PC-3 (cell line): ENCODE data around the gene FAAP100. TPM values are rescaled to one million over a fixed set of nuclear protein-coding genes. Genes with fewer than 3 reads are reported as not detected.

Experiments
- ATAC-seq: fragments of 200-7000 bp; cut with Tn5 transposase; 2 replicates; pipeline ENCODE4 v1.9.1; 2020; ENCODE audit warnings: mild to moderate bottlenecking, moderate library complexity
- BruUV-seq: library from RNA; stranded (reverse); fragments of 400-500 nt; replicated peaks from 2 replicates; lab custom pipeline; 2021; lab: Mats Ljungman, UMichigan
- CTCF ChIA-PET: fragments of 300-600 bp; sonication (Branson Sonifier 250); formaldehyde crosslinking; loops from one replicate; lab custom pipeline; 2022; ENCODE audit warnings: antibody characterized with exemption; lab: Charles Lee
- POLR2A ChIA-PET: fragments of 300-600 bp; sonication (Branson Sonifier 250); formaldehyde crosslinking; loops from one replicate; lab custom pipeline; 2022; ENCODE audit warnings: antibody characterized with exemption; ENCODE audit not compliant: unreplicated experiment; lab: Charles Lee
- DNase-seq: peaks from one replicate; pipeline ENCODE4 v3.0.0-alpha.2; 2015
- H2AFZ ChIP-seq: fragments of 300-600 bp; sonication (generic); 2 replicates; pipeline ENCODE4 v1.6.0; 2016; ENCODE audit warnings: antibody characterized with exemption, low read length
- H3F3A ChIP-seq: fragments of 300-600 bp; sonication (generic); one replicate; pipeline ENCODE4 v1.6.0; 2017; ENCODE audit warnings: antibody characterized with exemption, low read length, control low read depth, mild to moderate bottlenecking; ENCODE audit not compliant: unreplicated experiment
- H3K27ac ChIP-seq: fragments of 300-600 bp; sonication (generic); 2 replicates; pipeline ENCODE4 v1.5.1; 2016; ENCODE audit warnings: mild to moderate bottlenecking, low read length
- H3K27me3 ChIP-seq: fragments of 300-600 bp; sonication (generic); 2 replicates; pipeline ENCODE4 v1.6.1; 2016; ENCODE audit warnings: low read length, mixed read lengths
- H3K36me3 ChIP-seq: fragments of 300-600 bp; sonication (generic); 2 replicates; pipeline ENCODE4 v1.6.1; 2016; ENCODE audit warnings: low read depth, mixed run types, low read length, mixed read lengths
- H3K4me1 ChIP-seq: fragments of 300-600 bp; sonication (generic); 2 replicates; pipeline ENCODE4 v1.5.1; 2016; ENCODE audit warnings: low read length; ENCODE audit not compliant: insufficient read depth
- H3K4me2 ChIP-seq: fragments of 300-600 bp; sonication (generic); 2 replicates; pipeline ENCODE4 v1.6.0; 2016; ENCODE audit warnings: low read length
- H3K4me3 ChIP-seq: fragments of 300-600 bp; sonication (generic); 2 replicates; pipeline ENCODE4 v1.5.1; 2016; ENCODE audit warnings: mild to moderate bottlenecking, low read length, mixed read lengths
- H3K79me2 ChIP-seq: fragments of 300-600 bp; sonication (generic); 2 replicates; pipeline ENCODE4 v1.6.1; 2017; ENCODE audit warnings: low read length, mixed read lengths
- H3K9ac ChIP-seq: fragments of 300-600 bp; sonication (generic); 2 replicates; pipeline ENCODE4 v1.6.0; 2016; ENCODE audit warnings: mild to moderate bottlenecking, low read length
- H3K9me2 ChIP-seq: fragments of 300-600 bp; sonication (generic); replicated peaks from 2 replicates; pipeline ENCODE4 v1.6.1; 2016; ENCODE audit warnings: mixed run types, low read length, mixed read lengths
- H3K9me3 ChIP-seq: fragments of 300-600 bp; sonication (generic); 2 replicates; pipeline ENCODE4 v1.6.1; 2016; ENCODE audit warnings: low read length, mixed read lengths
- H4K20me1 ChIP-seq: fragments of 300-600 bp; sonication (generic); 2 replicates; pipeline ENCODE4 v1.6.1; 2016; ENCODE audit warnings: low read length, mixed read lengths
- CTCF ChIP-seq: fragments of 300-600 bp; sonication (generic); conservative IDR thresholded peaks from 2 replicates; pipeline ENCODE4 v1.5.1; 2017; ENCODE audit warnings: antibody characterized with exemption, low read depth, mild to moderate bottlenecking, low read length
- EZH2 ChIP-seq: fragments of 300-600 bp; sonication (generic); IDR thresholded peaks from one replicate; pipeline ENCODE4 v1.6.1; 2017; ENCODE audit warnings: antibody characterized with exemption, mild to moderate bottlenecking, low read length; ENCODE audit not compliant: unreplicated experiment
- EZH2phosphoT487 ChIP-seq: fragments of 300-600 bp; sonication (generic); IDR thresholded peaks from 2 replicates; pipeline ENCODE4 v1.6.1; 2018; ENCODE audit warnings: mild to moderate bottlenecking, antibody characterized with exemption, low read length, borderline replicate concordance
- intact Hi-C: fragments of 100-400 bp; cut with micrococcal nuclease; formaldehyde crosslinking; loops from 2 replicates; pipeline ENCODE4 v1.9.0; 2023
- total RNA-seq: library from RNA; depleted of rRNA; stranded (reverse); fragments of >200 nt; gene quantifications from 2 replicates; pipeline ENCODE4 v1.2.3, GENCODE V29; 2014

The FAAP100 gene
- total RNA-seq, 1 experiment from 2014 or later, result 23.3 TPM

DNA sequence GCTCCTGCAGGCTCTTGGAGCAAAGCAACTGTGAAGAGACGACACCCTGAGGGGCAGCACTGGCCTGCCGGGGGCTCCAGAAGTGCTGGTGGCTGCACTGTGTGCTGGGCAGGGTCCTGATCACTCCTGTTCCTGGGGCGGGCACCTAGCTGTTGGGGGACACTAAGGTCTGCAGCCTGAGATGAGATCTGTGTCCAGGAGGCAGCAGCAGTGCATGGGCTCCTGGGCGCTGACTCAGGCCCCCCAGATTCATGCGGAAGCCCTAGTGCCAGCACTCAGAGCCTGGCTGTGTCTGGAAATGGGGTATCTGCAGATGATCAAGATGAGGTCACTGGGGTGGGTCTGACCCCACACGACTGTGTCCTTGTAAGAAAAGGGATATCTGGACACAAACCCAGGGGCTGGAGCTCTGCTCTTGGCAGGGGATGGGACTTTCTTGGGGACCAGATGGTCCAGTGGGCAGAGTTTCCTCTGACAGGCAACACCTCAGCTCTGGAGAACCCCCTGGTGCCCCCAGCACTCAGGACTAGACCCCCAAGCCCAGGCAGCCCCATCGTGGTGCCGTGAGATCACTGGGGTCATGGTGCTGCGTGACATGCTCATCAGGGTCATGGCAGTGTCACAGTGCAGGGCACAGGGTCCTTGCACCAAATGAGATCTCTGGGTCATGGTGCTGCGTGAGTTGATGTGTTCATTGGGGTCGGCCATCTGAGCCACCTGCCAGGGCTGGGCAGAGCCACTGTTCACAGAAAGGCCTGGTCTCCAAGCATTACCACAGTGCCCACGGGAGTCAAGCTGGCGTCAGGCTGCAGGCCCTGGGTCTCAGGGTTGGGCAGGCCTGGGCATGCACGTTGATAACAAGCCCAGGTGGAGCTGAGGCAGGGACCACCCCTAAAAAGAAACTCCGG, 9.5 kb downstream of the FAAP100 start:
- no peaks in the 10 kb centered on the region for H4K20me1 ChIP-seq
- no peaks in the 10 kb centered on the region for H3K4me1 ChIP-seq
- no peak overlapping the region for H3K9ac ChIP-seq
- no peak overlapping the region for H3K4me2 ChIP-seq
- DNase-seq (no peak), ATAC-seq (no peak)
- H3K4me3 ChIP-seq, result no peak overlapping the region
- TF ChIP-seq EZH2phosphoT487 (no peak), CTCF (no peak), EZH2 (no peak)
- no peaks in the 10 kb centered on the region for H3K9me2 ChIP-seq
- H3K27me3 ChIP-seq, result no peaks in the 10 kb centered on the region
- H3F3A ChIP-seq, result no peaks in the 10 kb centered on the region
- H2AFZ ChIP-seq, result no peak overlapping the region
- no peaks in the 10 kb centered on the region for H3K79me2 ChIP-seq
- BruUV-seq, result no TSS peak
- no peaks in the 10 kb centered on the region for H3K9me3 ChIP-seq
- H3K27ac ChIP-seq, result no peak overlapping the region
- CTCF ChIA-PET, result no interaction called here
- H3K36me3 ChIP-seq, result peaks cover 4% of the 10 kb centered on the region; the same call in 1 of the 2 replicates
- POLR2A ChIA-PET, result no interaction called here
- intact Hi-C loops, result no loop called here

DNA sequence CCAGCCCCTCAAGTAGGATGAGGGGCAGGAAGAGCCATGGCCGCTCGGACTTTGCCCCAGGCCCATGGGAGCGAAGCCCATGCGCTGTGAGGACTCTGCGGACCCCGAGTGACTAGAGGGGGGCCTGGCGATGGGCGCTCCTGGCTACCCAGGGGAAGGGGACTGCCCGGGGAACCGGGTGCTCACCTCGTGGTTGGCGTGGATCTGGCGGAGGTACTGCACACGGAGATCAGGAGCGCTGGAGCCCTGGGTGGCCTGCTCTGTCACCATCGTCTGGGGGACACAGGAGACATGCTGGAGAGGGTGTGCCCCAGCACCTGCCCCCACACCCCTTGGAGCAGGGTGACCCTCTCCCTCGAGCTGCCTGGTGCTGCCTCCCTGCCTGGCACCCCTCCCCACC, 11.0 kb downstream of the FAAP100 start:
- no peaks in the 10 kb centered on the region for H3K79me2 ChIP-seq
- H3K36me3 ChIP-seq, result peaks cover 4% of the 10 kb centered on the region; the same call in 1 of the 2 replicates
- no peak overlapping the region for H3K4me2 ChIP-seq
- H3F3A ChIP-seq, result no peaks in the 10 kb centered on the region
- no peak overlapping the region for H2AFZ ChIP-seq
- no peaks in the 10 kb centered on the region for H3K9me3 ChIP-seq
- TF ChIP-seq EZH2 (no peak), EZH2phosphoT487 (no peak)
- no peaks in the 10 kb centered on the region for H4K20me1 ChIP-seq
- intact Hi-C loops, result no loop called here
- DNase-seq, result no peak
- no peaks in the 10 kb centered on the region for H3K27me3 ChIP-seq
- ChIA-PET POLR2A (no interaction called here), CTCF (no interaction called here)
- no TSS peak for BruUV-seq
- no peak overlapping the region for H3K4me3 ChIP-seq
- no peaks in the 10 kb centered on the region for H3K9me2 ChIP-seq
- H3K27ac ChIP-seq, result no peak overlapping the region
- no peak overlapping the region for H3K9ac ChIP-seq
- ATAC-seq, result no peak
- no peaks in the 10 kb centered on the region for H3K4me1 ChIP-seq

DNA sequence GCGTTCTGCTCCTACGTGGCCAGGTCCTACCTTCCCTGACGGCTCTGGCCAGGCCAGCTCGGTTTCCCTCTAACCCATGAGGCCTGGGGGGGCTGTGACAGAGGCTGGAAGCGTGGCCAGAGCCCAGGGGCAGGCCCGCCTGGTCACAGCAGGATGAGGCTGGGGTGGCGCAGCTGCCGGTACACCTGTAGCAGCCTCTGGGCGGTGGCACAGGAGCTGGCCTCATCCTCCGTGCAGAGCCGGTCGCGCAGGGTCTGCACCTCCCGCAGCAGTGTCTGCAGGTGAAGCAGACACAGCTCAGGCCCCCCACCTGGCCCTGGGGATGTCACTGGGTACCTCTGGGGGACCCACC, 11.5 kb downstream of the FAAP100 start:
- Histone ChIP-seq H3K9me3 (no peaks in the 10 kb centered on the region), H3F3A (no peaks in the 10 kb centered on the region), H3K36me3 (0 out of 2 replicates have a peak, but pooled peaks cover 4% of the 10 kb centered on the region), H3K9ac (no peak overlapping the region), H3K4me3 (no peak overlapping the region), H4K20me1 (no peaks in the 10 kb centered on the region), H2AFZ (no peak overlapping the region), H3K4me2 (no peak overlapping the region), H3K79me2 (no peaks in the 10 kb centered on the region), H3K27me3 (no peaks in the 10 kb centered on the region), H3K4me1 (no peaks in the 10 kb centered on the region), H3K27ac (no peak overlapping the region), H3K9me2 (no peaks in the 10 kb centered on the region)
- ChIA-PET CTCF (no interaction called here), POLR2A (no interaction called here)
- no peak for DNase-seq
- no TSS peak for BruUV-seq
- TF ChIP-seq EZH2, result no peak
- TF ChIP-seq CTCF, result no peak
- TF ChIP-seq EZH2phosphoT487, result no peak
- ATAC-seq, result no peak
- intact Hi-C loops, result no loop called here
